H9 (cell line): ENCODE measurements around the gene OTOGL. TPM values are rescaled to one million over a fixed set of nuclear protein-coding genes. Genes with fewer than 3 reads are reported as not detected.

ENCODE experiments used
- DNase-seq: peaks from one replicate; pipeline ENCODE4 v3.0.0-alpha.2; 2017
- H2AFZ ChIP-seq: one replicate; pipeline ENCODE4 v1.6.1; 2013; ENCODE audit warnings: mild to moderate bottlenecking, low read length, control low read depth, moderate library complexity
- H2AK5ac ChIP-seq: 2 replicates; pipeline ENCODE4 v1.6.1; 2013; ENCODE audit warnings: low read length, control low read depth, mixed read lengths; ENCODE audit not compliant: insufficient read length
- H2BK120ac ChIP-seq: one replicate; pipeline ENCODE4 v1.6.1; 2013; ENCODE audit warnings: low read depth, mild to moderate bottlenecking, low read length, control low read depth, inconsistent platforms; ENCODE audit not compliant: poor library complexity, severe bottlenecking
- H2BK12ac ChIP-seq: 2 replicates; pipeline ENCODE4 v1.6.1; 2013; ENCODE audit warnings: low read length, control low read depth, mixed read lengths, low read depth; ENCODE audit not compliant: insufficient read length
- H2BK15ac ChIP-seq: 2 replicates; pipeline ENCODE4 v1.6.1; 2013; ENCODE audit warnings: low read depth, low read length, control low read depth
- H2BK20ac ChIP-seq: one replicate; pipeline ENCODE4 v1.6.1; 2013; ENCODE audit warnings: low read depth, mild to moderate bottlenecking, low read length, control low read depth, inconsistent platforms; ENCODE audit not compliant: poor library complexity, severe bottlenecking
- H2BK5ac ChIP-seq: 2 replicates; pipeline ENCODE4 v1.6.1; 2013; ENCODE audit warnings: low read length, control low read depth, mixed read lengths; ENCODE audit not compliant: insufficient read length
- H3K14ac ChIP-seq: 2 replicates; pipeline ENCODE4 v1.6.1; 2013; ENCODE audit warnings: low read length, control low read depth; ENCODE audit not compliant: insufficient read depth
- H3K18ac ChIP-seq: 2 replicates; pipeline ENCODE4 v1.6.1; 2013; ENCODE audit warnings: low read depth, mild to moderate bottlenecking, mixed read lengths, low read length, control low read depth; ENCODE audit not compliant: insufficient read length
- H3K23ac ChIP-seq: 2 replicates; pipeline ENCODE4 v1.6.1; 2013; ENCODE audit warnings: low read length, control low read depth, mixed read lengths, low read depth; ENCODE audit not compliant: insufficient read length
- H3K23me2 ChIP-seq: 2 replicates; pipeline ENCODE4 v1.6.1; 2013; ENCODE audit warnings: low read depth, mild to moderate bottlenecking, mixed read lengths, low read length, control low read depth; ENCODE audit not compliant: insufficient read length, poor library complexity, severe bottlenecking
- H3K27ac ChIP-seq: 2 replicates; pipeline ENCODE4 v1.5.1; 2013; ENCODE audit warnings: low read length, control low read depth, mixed read lengths, low read depth; ENCODE audit not compliant: insufficient read length
- H3K27me3 ChIP-seq: 2 replicates; pipeline ENCODE4 v1.6.1; 2013; ENCODE audit warnings: low read length, control low read depth, inconsistent platforms; ENCODE audit not compliant: insufficient read depth
- H3K4ac ChIP-seq: 2 replicates; pipeline ENCODE4 v1.6.1; 2013; ENCODE audit warnings: low read depth, mild to moderate bottlenecking, control low read depth, inconsistent platforms, low read length, moderate library complexity
- H3K4me1 ChIP-seq: 2 replicates; pipeline ENCODE4 v1.6.1; 2013; ENCODE audit warnings: low read length, control low read depth, inconsistent platforms; ENCODE audit not compliant: insufficient read depth
- H3K4me2 ChIP-seq: 2 replicates; pipeline ENCODE4 v1.6.1; 2013; ENCODE audit warnings: low read length, control low read depth, mixed read lengths; ENCODE audit not compliant: insufficient read length, insufficient read depth
- H3K56ac ChIP-seq: 2 replicates; pipeline ENCODE4 v1.6.1; 2013; ENCODE audit warnings: low read depth, mild to moderate bottlenecking, mixed read lengths, low read length, control low read depth; ENCODE audit not compliant: insufficient read length
- H3K79me1 ChIP-seq: 2 replicates; pipeline ENCODE4 v1.6.1; 2013; ENCODE audit warnings: low read depth, mild to moderate bottlenecking, moderate library complexity, low read length, control low read depth, inconsistent platforms; ENCODE audit not compliant: insufficient read depth, poor library complexity, severe bottlenecking
- H3K79me2 ChIP-seq: 2 replicates; pipeline ENCODE4 v1.6.1; 2013; ENCODE audit warnings: low read length, control low read depth, inconsistent platforms; ENCODE audit not compliant: insufficient read depth
- H3K9ac ChIP-seq: 2 replicates; pipeline ENCODE4 v1.6.1; 2013; ENCODE audit warnings: low read length, control low read depth, mixed read lengths; ENCODE audit not compliant: insufficient read length; ENCODE audit errors: extremely low read depth
- H3K9me3 ChIP-seq: one replicate; pipeline ENCODE4 v1.6.1; 2013; ENCODE audit warnings: low read depth, low read length, inconsistent platforms; ENCODE audit not compliant: control insufficient read depth
- H3T11ph ChIP-seq: one replicate; pipeline ENCODE4 v1.6.1; 2013; ENCODE audit warnings: mild to moderate bottlenecking, low read length, control low read depth, inconsistent platforms
- H4K20me1 ChIP-seq: one replicate; pipeline ENCODE4 v1.6.1; 2013; ENCODE audit not compliant: control insufficient read depth, insufficient read length, insufficient read depth
- H4K5ac ChIP-seq: 2 replicates; pipeline ENCODE4 v1.6.1; 2013; ENCODE audit warnings: low read depth, mild to moderate bottlenecking, mixed read lengths, low read length, control low read depth; ENCODE audit not compliant: insufficient read length
- H4K8ac ChIP-seq: replicated peaks from 2 replicates; pipeline ENCODE4 v1.6.1; 2013; ENCODE audit warnings: low read length, control low read depth, mixed read lengths, low read depth; ENCODE audit not compliant: insufficient read length
- H4K91ac ChIP-seq: 2 replicates; pipeline ENCODE4 v1.6.1; 2013; ENCODE audit warnings: low read depth, mild to moderate bottlenecking, moderate library complexity, mixed read lengths, low read length, control low read depth; ENCODE audit not compliant: insufficient read length
- H3K27ac Mint-ChIP-seq, 3 experiments: 2 replicates in 2 of 3; 3 replicates in 1 of 3; pipeline ENCODE4 v1.8.0; 2020 to 2021; ENCODE audit warnings: mixed read lengths in 3 of 3, mild to moderate bottlenecking in 1 of 3, moderate library complexity in 1 of 3
- H3K27me3 Mint-ChIP-seq: 2 replicates; pipeline ENCODE4 v1.8.0; 2021; ENCODE audit warnings: low read depth, mild to moderate bottlenecking, moderate library complexity, mixed read lengths
- H3K36me3 Mint-ChIP-seq, 3 experiments: 2 replicates in 2 of 3; 3 replicates in 1 of 3; pipeline ENCODE4 v1.8.0; 2020 to 2021; ENCODE audit warnings: low read depth in 3 of 3, mixed read lengths in 3 of 3; ENCODE audit not compliant: insufficient read depth in 1 of 3
- H3K4me1 Mint-ChIP-seq, 2 experiments: 2 replicates each; pipeline ENCODE4 v1.8.0; 2020; ENCODE audit warnings: mixed read lengths in 2 of 2
- H3K4me3 Mint-ChIP-seq, 2 experiments: 2 replicates in 1 of 2; 3 replicates in 1 of 2; pipeline ENCODE4 v1.8.0; 2020 to 2021; ENCODE audit warnings: mild to moderate bottlenecking in 2 of 2, mixed read lengths in 2 of 2, moderate library complexity in 1 of 2
- H3K9me3 Mint-ChIP-seq, 2 experiments: 2 replicates in 1 of 2; 3 replicates in 1 of 2; pipeline ENCODE4 v1.8.0; 2020; ENCODE audit warnings: mild to moderate bottlenecking in 2 of 2, mixed read lengths in 2 of 2, moderate library complexity in 1 of 2
- CTCF ChIP-seq: fragments of 200-600 bp; sonication (generic); conservative IDR thresholded peaks from 3 replicates; pipeline ENCODE4 v1.8.0; 2021; ENCODE audit warnings: antibody characterized with exemption, mild to moderate bottlenecking
- WGBS: extraction: QIAGEN DNeasy Blood & Tissue Kit; methylation state at CpG from one replicate; pipeline ENCODE4 v1.1.7; 2013; ENCODE audit warnings: missing lambda C conversion rate, low lambda C conversion rate, mixed read lengths; ENCODE audit not compliant: insufficient read length; ENCODE audit errors: extremely low coverage; 5-methylcytosine and 5-hydroxymethylcytosine counted together
- total RNA-seq: library from RNA; stranded (reverse); gene quantifications from 2 replicates; pipeline ENCODE4 v1.2.1, GENCODE V29; 2021

OTOGL gene
- total RNA-seq, 1 experiment from 2014 or later, result 0.11 TPM

GRCh38 chr12:80195737-80196136 lies 96.4 kb downstream of the OTOGL start:
- H3K4me1 Mint-ChIP-seq, result peaks cover 6 to 7% of the 10 kb centered on the region in 2 experiments

More at GRCh38 chr12:80195737-80196136, 96.4 kb downstream of the OTOGL start:
- Histone ChIP-seq H3K9me3 (no peaks in the 10 kb centered on the region), H3K9ac (no peak overlapping the region), H3K4me1 (peaks cover 3% of the 10 kb centered on the region; the same call in 1 of the 2 replicates), H3K79me2 (no peaks in the 10 kb centered on the region), H3K14ac (no peak overlapping the region), H3K18ac (no peak overlapping the region), H3T11ph (no peak overlapping the region), H3K4me2 (no peak overlapping the region), H4K20me1 (no peaks in the 10 kb centered on the region), H4K5ac (no peak overlapping the region), H2BK5ac (no peak overlapping the region), H3K27me3 (no peaks in the 10 kb centered on the region), H2BK15ac (no peak overlapping the region), H3K23me2 (no peaks in the 10 kb centered on the region), H2AFZ (no peak overlapping the region), H3K56ac (no peak overlapping the region), H4K8ac (no peak overlapping the region), H3K79me1 (no peaks in the 10 kb centered on the region), H3K4ac (no peak overlapping the region), H2BK20ac (no peak overlapping the region), H2BK12ac (no peak overlapping the region), H2BK120ac (no peak overlapping the region), H4K91ac (no peak overlapping the region), H3K27ac (no peak overlapping the region), H3K23ac (no peak overlapping the region), H2AK5ac (no peak overlapping the region)
- WGBS, result no CpG with 5 or more reads among the region's 2 CpGs
- Mint-ChIP-seq H3K9me3 (no peaks in the 10 kb centered on the region), H3K27me3 (no peaks in the 10 kb centered on the region), H3K27ac (no peak overlapping the region), H3K36me3 (no peaks in the 10 kb centered on the region), H3K4me3 (no peak overlapping the region)
- no peak for DNase-seq
- TF ChIP-seq CTCF, result no peak
